ENCODE results near the gene BIRC6.

BIRC6 gene

GRCh38 chr2:32478889-32479620 is 122.2 kb downstream of the BIRC6 start:
- H3K27me3 ChIP-seq (ENCODE audit: insufficient read depth, low read length, poor library complexity, severe bottlenecking) = no peaks in the 10 kb centered on the region
- H3K9me2 ChIP-seq (replicated peaks; ENCODE audit: low read depth, low read length) = no peaks in the 10 kb centered on the region
- H3K4me3 ChIP-seq (ENCODE audit: low read length, poor library complexity, severe bottlenecking) = no peak overlapping the region
- H3K9me3 ChIP-seq (ENCODE audit: insufficient read depth, low read depth, low read length) = no peaks in the 10 kb centered on the region
- no peak for TF ChIP-seq CTCF (conservative IDR thresholded peaks at IDR 0.05; ENCODE audit: low read length)
- H4K20me1 ChIP-seq (ENCODE audit: insufficient read depth, low read length, poor library complexity, severe bottlenecking) = no peaks in the 10 kb centered on the region
- peaks cover 92% of the 10 kb centered on the region for H3K36me3 ChIP-seq (ENCODE audit: insufficient read depth, low read length)
- no peaks in the 10 kb centered on the region for H3F3A ChIP-seq (ENCODE audit: low read depth)
- H3K9ac ChIP-seq (ENCODE audit: low read depth, low read length, poor library complexity, severe bottlenecking) = no peak overlapping the region
- no peak overlapping the region for H3K4me2 ChIP-seq (ENCODE audit: low read depth, low read length, poor library complexity, severe bottlenecking)
- no peak overlapping the region for H2AFZ ChIP-seq (ENCODE audit: low read length)
- no peaks in the 10 kb centered on the region for H3K79me2 ChIP-seq (ENCODE audit: insufficient read depth, low read length)
- no peaks in the 10 kb centered on the region for H3K4me1 ChIP-seq (ENCODE audit: insufficient read depth, low read length, poor library complexity, severe bottlenecking)

- Histone ChIP-seq H3K79me2 (ENCODE audit: insufficient read depth, low read length) (no peaks in the 10 kb centered on the region), H3K27me3 (ENCODE audit: insufficient read depth, low read length, poor library complexity, severe bottlenecking) (no peaks in the 10 kb centered on the region), H3K36me3 (ENCODE audit: insufficient read depth, low read length) (peaks cover 88% of the 10 kb centered on the region), H3K9me2 (replicated peaks; ENCODE audit: low read depth, low read length) (no peaks in the 10 kb centered on the region), H4K20me1 (ENCODE audit: insufficient read depth, low read length, poor library complexity, severe bottlenecking) (no peaks in the 10 kb centered on the region), H3K4me3 (ENCODE audit: low read length, poor library complexity, severe bottlenecking) (no peak overlapping the region), H3K9ac (ENCODE audit: low read depth, low read length, poor library complexity, severe bottlenecking) (no peak overlapping the region), H3F3A (ENCODE audit: low read depth) (no peaks in the 10 kb centered on the region), H2AFZ (ENCODE audit: low read length) (no peak overlapping the region), H3K9me3 (ENCODE audit: insufficient read depth, low read depth, low read length) (no peaks in the 10 kb centered on the region), H3K4me2 (ENCODE audit: low read depth, low read length, poor library complexity, severe bottlenecking) (no peak overlapping the region), H3K4me1 (ENCODE audit: insufficient read depth, low read length, poor library complexity, severe bottlenecking) (no peaks in the 10 kb centered on the region)
- TF ChIP-seq CTCF (conservative IDR thresholded peaks at IDR 0.05; ENCODE audit: low read length) (no peak), EZH2phosphoT487 (IDR thresholded peaks at IDR 0.05; ENCODE audit: borderline replicate concordance) (no peak)
Observed at GRCh38 chr2:32479993-32480392, 123.2 kb downstream of the BIRC6 start.

DNA sequence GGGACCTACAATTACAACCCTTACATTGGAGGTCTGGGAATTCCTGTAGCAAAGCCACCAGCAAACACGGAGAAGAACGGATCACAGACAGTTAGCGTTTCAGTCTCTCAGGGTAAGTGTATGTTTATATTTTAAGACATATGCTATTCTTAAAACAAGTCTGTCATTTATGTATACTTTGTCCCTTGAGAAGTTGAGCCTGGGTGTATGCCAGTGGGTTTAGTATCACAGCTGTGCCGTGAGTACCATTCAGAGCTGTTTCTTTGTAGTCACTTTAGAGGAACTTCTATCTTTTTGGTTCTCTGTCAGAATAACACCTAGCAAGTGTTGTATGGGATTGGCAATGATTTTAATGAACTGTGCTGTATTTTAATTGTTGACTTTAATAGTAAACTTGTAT is 125.6 kb downstream of the BIRC6 start:
- H3K4me2 ChIP-seq (ENCODE audit: low read depth, low read length, poor library complexity, severe bottlenecking) = no peak overlapping the region
- peaks cover 89% of the 10 kb centered on the region for H3K36me3 ChIP-seq (ENCODE audit: insufficient read depth, low read length)
- no peak overlapping the region for H3K4me3 ChIP-seq (ENCODE audit: low read length, poor library complexity, severe bottlenecking)
- no peak for TF ChIP-seq EZH2phosphoT487 (IDR thresholded peaks at IDR 0.05; ENCODE audit: borderline replicate concordance)
- TF ChIP-seq CTCF (conservative IDR thresholded peaks at IDR 0.05; ENCODE audit: low read length) = no peak
- no peak overlapping the region for H2AFZ ChIP-seq (ENCODE audit: low read length)
- no peaks in the 10 kb centered on the region for H3K9me2 ChIP-seq (replicated peaks; ENCODE audit: low read depth, low read length)
- no peaks in the 10 kb centered on the region for H3K27me3 ChIP-seq (ENCODE audit: insufficient read depth, low read length, poor library complexity, severe bottlenecking)
- no peaks in the 10 kb centered on the region for H4K20me1 ChIP-seq (ENCODE audit: insufficient read depth, low read length, poor library complexity, severe bottlenecking)
- no peaks in the 10 kb centered on the region for H3K79me2 ChIP-seq (ENCODE audit: insufficient read depth, low read length)
- no peaks in the 10 kb centered on the region for H3F3A ChIP-seq (ENCODE audit: low read depth)
- H3K4me1 ChIP-seq (ENCODE audit: insufficient read depth, low read length, poor library complexity, severe bottlenecking) = no peaks in the 10 kb centered on the region
- H3K9ac ChIP-seq (ENCODE audit: low read depth, low read length, poor library complexity, severe bottlenecking) = no peak overlapping the region
- H3K9me3 ChIP-seq (ENCODE audit: insufficient read depth, low read depth, low read length) = no peaks in the 10 kb centered on the region
